Endothelial cell of umbilical vein (primary cell): ENCODE results near the gene SH3PXD2B. TPM values are rescaled to one million over a fixed set of nuclear protein-coding genes. Genes with fewer than 3 reads are reported as not detected.

Source experiments
- BruUV-seq: library from RNA; stranded (reverse); fragments of 400-500 nt; replicated peaks from 2 replicates; lab custom pipeline; 2021; lab: Mats Ljungman, UMichigan
- CTCF ChIA-PET: fragments of 300-600, 350-600 bp; sonication (Branson Sonifier 250); formaldehyde crosslinking; loops from one replicate; lab custom pipeline; 2021; ENCODE audit warnings: antibody characterized with exemption, inconsistent platforms; lab: Charles Lee
- POLR2A ChIA-PET: fragments of 300-600, 350-600 bp; sonication (Branson Sonifier 250); formaldehyde crosslinking; loops from one replicate; lab custom pipeline; 2021; ENCODE audit warnings: antibody characterized with exemption, inconsistent platforms; lab: Charles Lee
- DNase-seq: peaks from one replicate; pipeline ENCODE4 v3.0.0-alpha.2; 2011; ENCODE audit warnings: low read depth, low spot score
- FAIRE-seq: peaks from 2 replicates; lab custom pipeline; 2011; peaks lifted over from hg19 to GRCh38; lab: Jason Lieb, UNC
- H2AFZ ChIP-seq: 2 replicates; pipeline ENCODE4 v1.6.0; 2012; ENCODE audit warnings: low read depth, low read length, control low read depth, inconsistent platforms
- H3K27ac ChIP-seq: 2 replicates; pipeline ENCODE4 v1.5.1; 2011; ENCODE audit warnings: low read depth, mild to moderate bottlenecking, control low read depth, low read length, moderate library complexity; ENCODE audit not compliant: insufficient read depth
- H3K27me3 ChIP-seq, 2 experiments: 2 replicates each; pipeline versions ENCODE4 v1.6.0 to v1.6.1; 2011; ENCODE audit warnings: low read length in 2 of 2, mixed read lengths in 1 of 2; ENCODE audit not compliant: control insufficient read depth in 2 of 2, insufficient read depth in 2 of 2
- H3K36me3 ChIP-seq, 2 experiments: 2 replicates in 1 of 2; 3 replicates in 1 of 2; pipeline ENCODE4 v1.5.1; 2011; ENCODE audit warnings: low read length in 2 of 2, mild to moderate bottlenecking in 1 of 2, moderate library complexity in 1 of 2; ENCODE audit not compliant: control insufficient read depth in 2 of 2, insufficient read depth in 2 of 2; ENCODE audit errors: extremely low read depth in 1 of 2
- H3K4me1 ChIP-seq: 3 replicates; pipeline ENCODE4 v1.5.1; 2011; ENCODE audit warnings: mild to moderate bottlenecking, low read length; ENCODE audit not compliant: control insufficient read depth, insufficient read depth; ENCODE audit errors: extremely low read depth
- H3K4me2 ChIP-seq: 2 replicates; pipeline ENCODE4 v1.6.1; 2011; ENCODE audit warnings: low read length, control low read depth, mixed read lengths; ENCODE audit not compliant: insufficient read depth
- H3K4me3 ChIP-seq, 3 experiments: fragments of 200-600 bp in 1 of 3; sonication (generic), shearing (Covaris generic) in 1 of 3; replicated peaks in 1 of 3; 2 replicates each; pipeline ENCODE4 v1.5.1; 2011 to 2016; ENCODE audit warnings: control low read depth in 3 of 3, low read length in 3 of 3, mild to moderate bottlenecking in 2 of 3, inconsistent platforms in 1 of 3, low read depth in 1 of 3, moderate library complexity in 1 of 3; ENCODE audit not compliant: insufficient read depth in 1 of 3
- H3K79me2 ChIP-seq: 2 replicates; pipeline ENCODE4 v1.6.0; 2012; ENCODE audit warnings: low read length, inconsistent platforms; ENCODE audit not compliant: control insufficient read depth, insufficient read depth
- H3K9ac ChIP-seq: replicated peaks from 2 replicates; pipeline ENCODE3; 2011; ENCODE audit warnings: low read length, control low read depth; ENCODE audit not compliant: insufficient read depth; ENCODE audit errors: extremely low read depth
- H3K9me1 ChIP-seq: replicated peaks from 3 replicates; pipeline ENCODE4 v1.6.0; 2011; ENCODE audit warnings: mild to moderate bottlenecking, low read length; ENCODE audit not compliant: control insufficient read depth, insufficient read depth; ENCODE audit errors: extremely low read depth
- H3K9me3 ChIP-seq: replicated peaks from 2 replicates; pipeline ENCODE4 v1.5.1; 2012; ENCODE audit warnings: low read length, inconsistent platforms; ENCODE audit not compliant: control insufficient read depth, insufficient read depth
- H4K20me1 ChIP-seq: replicated peaks from 2 replicates; pipeline ENCODE3; 2011; ENCODE audit warnings: mild to moderate bottlenecking, low read length; ENCODE audit not compliant: control insufficient read depth, insufficient read depth; ENCODE audit errors: extremely low read depth
- EZH2 ChIP-seq: IDR thresholded peaks from 2 replicates; pipeline ENCODE4 v1.6.1; 2012; ENCODE audit warnings: borderline replicate concordance, low read depth, mild to moderate bottlenecking, moderate library complexity, low read length, inconsistent platforms; ENCODE audit not compliant: severe bottlenecking
- FOS ChIP-seq: IDR thresholded peaks from 2 replicates; pipeline ENCODE4 v1.6.1; 2011; ENCODE audit warnings: mild to moderate bottlenecking, low read length, moderate library complexity, borderline replicate concordance; ENCODE audit not compliant: insufficient read depth
- GATA2 ChIP-seq: IDR thresholded peaks from 2 replicates; pipeline ENCODE4 v1.7.0; 2011; ENCODE audit warnings: low read depth, mild to moderate bottlenecking, moderate library complexity, mixed read lengths, low read length; ENCODE audit not compliant: insufficient read length, insufficient read depth
- JUN ChIP-seq: IDR thresholded peaks from 2 replicates; pipeline ENCODE4 v1.6.1; 2011; ENCODE audit warnings: borderline replicate concordance, low read depth; ENCODE audit not compliant: insufficient read length, insufficient read depth
- MYC ChIP-seq: IDR thresholded peaks from one replicate; pipeline ENCODE4 v1.6.1; 2011; ENCODE audit warnings: mild to moderate bottlenecking, low read depth, low read length
- POLR2A ChIP-seq: IDR thresholded peaks from 2 replicates; pipeline ENCODE4 v1.6.1; 2012; ENCODE audit warnings: low read depth, mild to moderate bottlenecking, control low read depth, low read length
- POLR2AphosphoS5 ChIP-seq: IDR thresholded peaks from 2 replicates; pipeline ENCODE4 v1.6.1; 2012; ENCODE audit warnings: low read depth, mild to moderate bottlenecking, control low read depth, low read length, moderate library complexity; ENCODE audit not compliant: insufficient read depth
- dilution Hi-C: fragments of 300-500 bp; cut with MboI; formaldehyde crosslinking; loops from one replicate; pipeline ENCODE4 v1.15.0; 2019; ENCODE audit warnings: low sequenced_read_pairs; ENCODE audit not compliant: extremely low pct_ligation_motif_present
- intact Hi-C: fragments of 100-400 bp; cut with micrococcal nuclease; formaldehyde crosslinking; loops from one replicate; pipeline ENCODE4 v1.10.0; 2022
- polyA plus RNA-seq, 4 experiments: library from polyadenylated mRNA; depleted of rRNA in 3 of 4; stranded (reverse) in 3 of 4; unstranded in 1 of 4; fragments of >200 nt; gene quantifications; 2 replicates each; pipeline versions ENCODE4 v1.2.1 to v1.2.3, GENCODE V29; 2011 to 2012; ENCODE audit warnings: missing spikeins in 1 of 4
- total RNA-seq: library from RNA; stranded (reverse); gene quantifications from 2 replicates; pipeline ENCODE4 v1.2.3, GENCODE V29; 2021
- TF ChIP-seq, protein P1 (sequence below), 2 donors: IDR thresholded peaks; 1 replicate in 1 of 2; 2 replicates in 1 of 2; pipeline ENCODE4 v1.5.1; 2011; ENCODE audit warnings: low read length in 2 of 2, mild to moderate bottlenecking in 2 of 2, moderate library complexity in 2 of 2, control low read depth in 1 of 2, inconsistent platforms in 1 of 2, low read depth in 1 of 2; ENCODE audit not compliant: insufficient read depth in 1 of 2; ENCODE audit errors: extremely low read depth in 1 of 2
- TF ChIP-seq, protein P2 (sequence below): IDR thresholded peaks from 2 replicates; pipeline ENCODE4 v1.6.1; 2011; ENCODE audit not compliant: insufficient read depth, insufficient read length

SH3PXD2B gene
- total and polyA plus RNA-seq, 2 donors (not counting 3 experiments of a cell fraction or from before 2014, with no cell fraction given): 23.5 to 66.3 TPM

GRCh38 chr5:172377856-172378255 is 76.5 kb downstream of the SH3PXD2B start:
- Histone ChIP-seq H3K27me3 (no peaks in the 10 kb centered on the region), H3K4me2 (no peak overlapping the region), H3K4me3 (no peak overlapping the region), H3K9me1 (no peaks in the 10 kb centered on the region), H3K79me2 (no peaks in the 10 kb centered on the region), H3K4me1 (no peaks in the 10 kb centered on the region), H3K36me3 (peaks cover 15 to 20% of the 10 kb centered on the region in 2 experiments), H4K20me1 (no peaks in the 10 kb centered on the region), H3K27ac (no peak overlapping the region), H3K9me3 (no peaks in the 10 kb centered on the region), H2AFZ (no peak overlapping the region), H3K9ac (no peak overlapping the region)
- FAIRE-seq (no peak), DNase-seq (no peak)
- no peak for TF ChIP-seq MYC
- no peak for TF ChIP-seq GATA2
- no peak for TF ChIP-seq FOS
- no peak for TF ChIP-seq POLR2AphosphoS5
- no peak for TF ChIP-seq JUN
- TF ChIP-seq POLR2A: no peak
- TF ChIP-seq EZH2: no peak
- TF ChIP-seq, protein P1, sequence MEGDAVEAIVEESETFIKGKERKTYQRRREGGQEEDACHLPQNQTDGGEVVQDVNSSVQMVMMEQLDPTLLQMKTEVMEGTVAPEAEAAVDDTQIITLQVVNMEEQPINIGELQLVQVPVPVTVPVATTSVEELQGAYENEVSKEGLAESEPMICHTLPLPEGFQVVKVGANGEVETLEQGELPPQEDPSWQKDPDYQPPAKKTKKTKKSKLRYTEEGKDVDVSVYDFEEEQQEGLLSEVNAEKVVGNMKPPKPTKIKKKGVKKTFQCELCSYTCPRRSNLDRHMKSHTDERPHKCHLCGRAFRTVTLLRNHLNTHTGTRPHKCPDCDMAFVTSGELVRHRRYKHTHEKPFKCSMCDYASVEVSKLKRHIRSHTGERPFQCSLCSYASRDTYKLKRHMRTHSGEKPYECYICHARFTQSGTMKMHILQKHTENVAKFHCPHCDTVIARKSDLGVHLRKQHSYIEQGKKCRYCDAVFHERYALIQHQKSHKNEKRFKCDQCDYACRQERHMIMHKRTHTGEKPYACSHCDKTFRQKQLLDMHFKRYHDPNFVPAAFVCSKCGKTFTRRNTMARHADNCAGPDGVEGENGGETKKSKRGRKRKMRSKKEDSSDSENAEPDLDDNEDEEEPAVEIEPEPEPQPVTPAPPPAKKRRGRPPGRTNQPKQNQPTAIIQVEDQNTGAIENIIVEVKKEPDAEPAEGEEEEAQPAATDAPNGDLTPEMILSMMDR (IDR thresholded peaks at IDR 0.05; ENCODE audit: extremely low read depth in 1 of 2, insufficient read depth in 1 of 2, low read depth in 1 of 2, low read length in 2 of 2): no peak
- TF ChIP-seq, protein P2, sequence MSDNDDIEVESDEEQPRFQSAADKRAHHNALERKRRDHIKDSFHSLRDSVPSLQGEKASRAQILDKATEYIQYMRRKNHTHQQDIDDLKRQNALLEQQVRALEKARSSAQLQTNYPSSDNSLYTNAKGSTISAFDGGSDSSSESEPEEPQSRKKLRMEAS: no peak
- intact Hi-C loops (no loop called here), dilution Hi-C loops (no loop called here)
- ChIA-PET POLR2A (no interaction called here), CTCF (no interaction called here)
- no TSS peak for BruUV-seq
